Adipocyte (in vitro differentiated cells): ENCODE results near the gene OAS1.
"Not testable (repeated sequence)": the region's sequence is repeated elsewhere in the genome, so short reads cannot be mapped to it uniquely, and the experiment has no call there.

ENCODE experiments used
- DNase-seq: peaks from one replicate; pipeline ENCODE4 v3.0.0-alpha.2; 2015; ENCODE audit warnings: low read depth
- H3K27me3 ChIP-seq: replicated peaks from 2 replicates; pipeline ENCODE4 v1.7.0; 2013; ENCODE audit warnings: mild to moderate bottlenecking, low read length, moderate library complexity; ENCODE audit not compliant: control insufficient read depth, insufficient read depth
- H3K36me3 ChIP-seq: 2 replicates; pipeline ENCODE4 v1.7.0; 2013; ENCODE audit warnings: low read length, mild to moderate bottlenecking, moderate library complexity; ENCODE audit not compliant: control insufficient read depth, insufficient read depth, severe bottlenecking
- H3K4me1 ChIP-seq: 2 replicates; pipeline ENCODE4 v1.7.0; 2013; ENCODE audit warnings: mild to moderate bottlenecking, low read length, moderate library complexity; ENCODE audit not compliant: control insufficient read depth, insufficient read depth
- H3K4me3 ChIP-seq: 2 replicates; pipeline ENCODE4 v1.7.0; 2013; ENCODE audit warnings: mild to moderate bottlenecking, low read length, moderate library complexity
- H3K9ac ChIP-seq: 2 replicates; pipeline ENCODE4 v1.7.0; 2013; ENCODE audit warnings: mild to moderate bottlenecking, low read length, moderate library complexity
- H3K9me3 ChIP-seq: 2 replicates; pipeline ENCODE4 v1.7.0; 2013; ENCODE audit warnings: mild to moderate bottlenecking, low read length, moderate library complexity; ENCODE audit not compliant: control insufficient read depth

The OAS1 gene

GRCh38 chr12:112901271-112901670 is 5.5 kb upstream of the OAS1 start:
- no peak for DNase-seq
- peaks cover 26% of the 10 kb centered on the region for H3K27me3 ChIP-seq
- H3K9ac ChIP-seq = no peak overlapping the region
- peaks cover 39% of the 10 kb centered on the region for H3K4me1 ChIP-seq
- no peaks in the 10 kb centered on the region for H3K9me3 ChIP-seq
- H3K4me3 ChIP-seq = no peak overlapping the region
- H3K36me3 ChIP-seq = no peaks in the 10 kb centered on the region

- no peak overlapping the region for H3K4me3 ChIP-seq
- no peaks in the 10 kb centered on the region for H3K36me3 ChIP-seq
- no peak overlapping the region for H3K9ac ChIP-seq
- peak; percentile 55 for DNase-seq
- H3K4me1 ChIP-seq = peaks cover 56% of the 10 kb centered on the region
- H3K27me3 ChIP-seq = no peaks in the 10 kb centered on the region
- H3K9me3 ChIP-seq = no peaks in the 10 kb centered on the region
These were observed 2.2 kb upstream of the OAS1 start for GRCh38 chr12:112904571-112904970.

GRCh38 chr12:112905451-112906089 is 1.2 kb upstream of the OAS1 start:
- Histone ChIP-seq H3K9ac (peak overlapping the region; percentile 81), H3K27me3 (no peaks in the 10 kb centered on the region), H3K4me1 (peaks cover 56% of the 10 kb centered on the region), H3K9me3 (no peaks in the 10 kb centered on the region), H3K4me3 (no peak overlapping the region), H3K36me3 (peaks cover 2% of the 10 kb centered on the region)
- no peak for DNase-seq

- H3K9ac ChIP-seq = peak overlapping the region; percentile 81
- no peaks in the 10 kb centered on the region for H3K27me3 ChIP-seq
- DNase-seq = no peak
- H3K9me3 ChIP-seq = peaks cover 13% of the 10 kb centered on the region
- peaks cover 18% of the 10 kb centered on the region for H3K36me3 ChIP-seq
- peaks cover 50% of the 10 kb centered on the region for H3K4me1 ChIP-seq
- peak overlapping the region; percentile 82 for H3K4me3 ChIP-seq
These were observed 824 bp downstream of the OAS1 start for GRCh38 chr12:112907415-112908157.

- Histone ChIP-seq H3K9me3 (peaks cover 23% of the 10 kb centered on the region), H3K4me1 (peaks cover 42% of the 10 kb centered on the region), H3K4me3 (peak overlapping the region; percentile 82), H3K27me3 (no peaks in the 10 kb centered on the region), H3K36me3 (peaks cover 21% of the 10 kb centered on the region), H3K9ac (peak overlapping the region; percentile 81)
- DNase-seq = no peak
These were observed 1.8 kb downstream of the OAS1 start for GRCh38 chr12:112908548-112908947.

- no peaks in the 10 kb centered on the region for H3K27me3 ChIP-seq
- no peak for DNase-seq
- peaks cover 21% of the 10 kb centered on the region for H3K36me3 ChIP-seq
- H3K9me3 ChIP-seq = peaks cover 30% of the 10 kb centered on the region
- no peak overlapping the region for H3K9ac ChIP-seq
- H3K4me1 ChIP-seq = peaks cover 32% of the 10 kb centered on the region
- no peak overlapping the region for H3K4me3 ChIP-seq
These were observed 2.9 kb downstream of the OAS1 start for GRCh38 chr12:112909693-112910092.

GRCh38 chr12:112913038-112913688 is 6.4 kb downstream of the OAS1 start:
- Histone ChIP-seq H3K9me3 (peaks cover 32% of the 10 kb centered on the region), H3K4me3 (peak overlapping the region; percentile 24), H3K36me3 (peaks cover 38% of the 10 kb centered on the region), H3K9ac (no peak overlapping the region), H3K27me3 (no peaks in the 10 kb centered on the region), H3K4me1 (peaks cover 13% of the 10 kb centered on the region)
- no peak for DNase-seq

- DNase-seq, H3K4me3 ChIP-seq, H3K4me1 ChIP-seq, H3K27me3 ChIP-seq, H3K9ac ChIP-seq: not testable (repeated sequence)
- peaks cover 32% of the 10 kb centered on the region for H3K9me3 ChIP-seq
- H3K36me3 ChIP-seq = peaks cover 46% of the 10 kb centered on the region
These were observed 7.1 kb downstream of the OAS1 start for GRCh38 chr12:112913888-112914287.

- peaks cover 32% of the 10 kb centered on the region for H3K9me3 ChIP-seq
- peaks cover 48% of the 10 kb centered on the region for H3K36me3 ChIP-seq
These were observed 9.5 kb downstream of the OAS1 start for GRCh38 chr12:112916270-112916669.

GRCh38 chr12:112919121-112919520 is 12.4 kb downstream of the OAS1 start:
- Histone ChIP-seq H3K9me3 (peaks cover 4% of the 10 kb centered on the region), H3K27me3 (no peaks in the 10 kb centered on the region), H3K9ac (no peak overlapping the region), H3K4me3 (no peak overlapping the region), H3K36me3 (peaks cover 35% of the 10 kb centered on the region), H3K4me1 (peaks cover 10% of the 10 kb centered on the region)
- DNase-seq = no peak

More at GRCh38 chr12:112916270-112916669, 9.5 kb downstream of the OAS1 start:
- H3K27me3 ChIP-seq = no peaks in the 10 kb centered on the region
- peaks cover 10% of the 10 kb centered on the region for H3K4me1 ChIP-seq
- peak; percentile 77 for DNase-seq
- no peak overlapping the region for H3K4me3 ChIP-seq
- H3K9ac ChIP-seq = no peak overlapping the region

GRCh38 chr12:112924986-112925385 is 18.2 kb downstream of the OAS1 start:
- H3K9me3 ChIP-seq = peaks cover 11% of the 10 kb centered on the region
- peak overlapping the region; percentile 60 for H3K4me3 ChIP-seq
- peaks cover 5% of the 10 kb centered on the region for H3K27me3 ChIP-seq
- H3K4me1 ChIP-seq = peaks cover 10% of the 10 kb centered on the region
- no peak for DNase-seq
- H3K36me3 ChIP-seq = no peaks in the 10 kb centered on the region
- H3K9ac ChIP-seq = peak overlapping the region; percentile 41
